ENCODE measurements around the gene PPP1R10. TPM values are rescaled to one million over a fixed set of nuclear protein-coding genes. Genes with fewer than 3 reads are reported as not detected.

PPP1R10 gene
- total RNA-seq, 4 donors from 2014 or later: 49.1 to 72.2 (median 57.0) TPM

- no peak overlapping the region for H3K4me3 ChIP-seq (replicated peaks in 1 of 3)
- H3K4me1 ChIP-seq: peaks cover 19 to 21% of the 10 kb centered on the region in 2 donors
- 94 to 97% methylated on average over 4 of the region's 4 CpGs for WGBS, 2 donors
- DNase-seq: no peak
- H3K36me3 ChIP-seq: peaks cover 30 to 34% of the 10 kb centered on the region in 2 donors
- no peak overlapping the region for H3K27ac ChIP-seq
- TF ChIP-seq POLR2A (IDR thresholded peaks at IDR 0.05) (no peak), CTCF (IDR thresholded peaks at IDR 0.05) (no peak)
- no peaks in the 10 kb centered on the region for H3K27me3 ChIP-seq
- intact Hi-C loops (cut with DNase I): no loop called here
- H3K9me3 ChIP-seq: no peaks in the 10 kb centered on the region
These were observed 62.6 kb downstream of the PPP1R10 start for GRCh38 chr6:30554404-30554803.

MicroRNA genes within 50 kb of the gene (microRNA counts, 767-probe panel; counts per million panel counts)
- microRNA hsa-miR-877-5p: 0 counts per million in 2 donors

Small RNAs within 50 kb of the gene (microRNA-seq; reads per million reads assigned to microRNA genes)
- gene MIR877: 54.9 reads per million, percentile 50 among the genes with 10 or more reads in this experiment

Small RNAs within 50 kb of the gene (small RNA-seq; reads per million reads assigned to genes)
- gene MIR877: 0.28 reads per million

Other genes with a start within 250 kb of the PPP1R10 start
- gene HLA-E, start 127.7 kb downstream of the PPP1R10 start, total RNA-seq: 100 to 1,000 TPM; 382 to 717 (median 457) TPM
- 10 to 100 TPM; 33.9 to 77.7 (median 37.7) TPM for gene GNL1, start 60.8 kb downstream of the PPP1R10 start, total RNA-seq
- 10 to 100 TPM in 2 of 4 donors, 1 to 10 TPM in 2; 7.4 to 18.0 (median 12.2) TPM for gene PRR3, start 59.9 kb downstream of the PPP1R10 start, total RNA-seq
- 10 to 100 TPM; 41.4 to 47.1 (median 43.5) TPM for gene ABCF1, start 45.8 kb downstream of the PPP1R10 start, total RNA-seq
- 10 to 100 TPM; 47.0 to 82.5 (median 64.6) TPM for gene MRPS18B, start 597 bp upstream of the PPP1R10 start, total RNA-seq
- 1 to 10 TPM; 3.8 to 7.6 (median 6.1) TPM for gene ATAT1, start 9.6 kb upstream of the PPP1R10 start, total RNA-seq
- 10 to 100 TPM; 13.4 to 31.7 (median 23.8) TPM for gene C6orf136, start 29.9 kb upstream of the PPP1R10 start, total RNA-seq
- gene DHX16, start 55.8 kb upstream of the PPP1R10 start, total RNA-seq: 10 to 100 TPM; 25.6 to 38.8 (median 28.2) TPM
- gene PPP1R18, start 69.4 kb upstream of the PPP1R10 start, total RNA-seq: 10 to 100 TPM; 14.2 to 35.1 (median 15.2) TPM
- gene NRM, start 73.7 kb upstream of the PPP1R10 start, total RNA-seq: 1 to 10 TPM; 3.5 to 8.3 (median 5.7) TPM
- 10 to 100 TPM; 15.3 to 27.2 (median 20.2) TPM for gene MDC1, start 100.0 kb upstream of the PPP1R10 start, total RNA-seq
- gene TUBB, start 103.1 kb upstream of the PPP1R10 start, total RNA-seq: 100 to 1,000 TPM; 162 to 441 (median 269) TPM
- gene FLOT1, start 125.4 kb upstream of the PPP1R10 start, total RNA-seq: 100 to 1,000 TPM; 134 to 160 (median 144) TPM
- gene IER3, start 127.3 kb upstream of the PPP1R10 start, total RNA-seq: 10 to 100 TPM in 2 of 4 donors, 1 to 10 TPM in 2; 9.3 to 19.1 (median 13.6) TPM

All from thyroid gland (tissue), 4 donors.